ENCODE results near the gene KCNK7.
A peak's percentile ranks its signal among the peaks of the same experiment; 100 is the strongest.

The KCNK7 gene

GRCh38 chr11:65624931-65625627 is 29.5 kb upstream of the KCNK7 start:
- peaks cover 95% of the 10 kb centered on the region for H3K36me3 ChIP-seq (ENCODE audit: control insufficient read depth, insufficient read depth, low read length)
- no peaks in the 10 kb centered on the region for H3K4me1 ChIP-seq (ENCODE audit: control insufficient read depth, insufficient read depth, low read length)
- no peaks in the 10 kb centered on the region for H3K9me3 ChIP-seq (ENCODE audit: control insufficient read depth, insufficient read depth, low read depth, low read length)
- H3K9ac ChIP-seq (ENCODE audit: low read length): no peak overlapping the region
- H3K4me3 ChIP-seq (ENCODE audit: low read depth, low read length): no peak overlapping the region
- H3K27me3 ChIP-seq (ENCODE audit: control insufficient read depth, insufficient read depth, low read length): no peaks in the 10 kb centered on the region
- no peak overlapping the region for H3K27ac ChIP-seq (ENCODE audit: low read depth, low read length)

GRCh38 chr11:65623852-65624616 is 28.4 kb upstream of the KCNK7 start:
- H3K27me3 ChIP-seq (ENCODE audit: control insufficient read depth, insufficient read depth, low read length): no peaks in the 10 kb centered on the region
- no peak overlapping the region for H3K27ac ChIP-seq (ENCODE audit: low read depth, low read length)
- no peaks in the 10 kb centered on the region for H3K4me1 ChIP-seq (ENCODE audit: control insufficient read depth, insufficient read depth, low read length)
- H3K36me3 ChIP-seq (ENCODE audit: control insufficient read depth, insufficient read depth, low read length): peaks cover 95% of the 10 kb centered on the region
- no peak overlapping the region for H3K4me3 ChIP-seq (ENCODE audit: low read depth, low read length)
- H3K9me3 ChIP-seq (ENCODE audit: control insufficient read depth, insufficient read depth, low read depth, low read length): no peaks in the 10 kb centered on the region
- H3K9ac ChIP-seq (ENCODE audit: low read length): no peak overlapping the region

DNA sequence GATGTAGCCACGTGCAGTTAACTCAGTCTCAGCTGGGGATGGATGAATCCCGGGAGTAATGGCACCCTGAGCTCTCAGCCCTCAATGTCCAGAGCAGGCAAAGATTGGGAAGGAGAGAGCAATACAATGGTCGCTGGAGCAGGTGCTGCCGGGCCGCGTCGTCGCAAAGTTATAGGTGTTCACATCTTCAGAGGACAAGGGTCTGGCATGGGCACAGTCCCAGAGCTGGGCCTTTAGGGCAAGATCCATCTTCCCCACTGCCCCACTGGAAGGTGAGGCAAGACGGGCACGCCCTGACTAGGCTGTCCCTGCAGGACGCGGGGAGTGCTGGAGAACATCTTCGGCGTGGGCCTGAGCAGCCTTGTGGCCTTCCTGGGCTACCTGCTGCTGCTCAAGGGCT is 27.6 kb upstream of the KCNK7 start:
- Histone ChIP-seq H3K27me3 (ENCODE audit: control insufficient read depth, insufficient read depth, low read length) (no peaks in the 10 kb centered on the region), H3K27ac (ENCODE audit: low read depth, low read length) (no peak overlapping the region), H3K4me1 (ENCODE audit: control insufficient read depth, insufficient read depth, low read length) (no peaks in the 10 kb centered on the region), H3K9ac (ENCODE audit: low read length) (no peak overlapping the region), H3K9me3 (ENCODE audit: control insufficient read depth, insufficient read depth, low read depth, low read length) (no peaks in the 10 kb centered on the region), H3K4me3 (ENCODE audit: low read depth, low read length) (no peak overlapping the region), H3K36me3 (ENCODE audit: control insufficient read depth, insufficient read depth, low read length) (peaks cover 96% of the 10 kb centered on the region)

DNA sequence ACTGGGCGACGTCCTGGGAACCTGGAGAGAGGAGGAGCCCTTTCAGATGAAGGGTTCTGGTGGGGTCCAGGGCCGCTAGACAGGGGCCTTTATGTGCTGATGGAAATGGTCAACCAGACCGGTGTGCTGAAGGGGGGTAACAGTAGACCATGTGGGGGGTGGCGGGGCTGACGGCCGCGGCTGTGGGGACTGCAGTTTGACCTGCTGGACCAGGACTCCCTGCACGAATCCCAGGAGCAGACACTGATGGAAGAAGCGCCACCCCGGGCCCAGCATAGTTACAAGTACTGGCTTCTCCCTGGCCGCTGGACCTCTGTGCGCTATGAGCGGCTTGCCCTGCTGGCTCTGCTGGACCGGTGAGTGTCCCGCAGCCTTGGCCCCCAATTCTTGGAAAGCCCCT is 26.4 kb upstream of the KCNK7 start:
- Histone ChIP-seq H3K27me3 (ENCODE audit: control insufficient read depth, insufficient read depth, low read length) (no peaks in the 10 kb centered on the region), H3K9me3 (ENCODE audit: control insufficient read depth, insufficient read depth, low read depth, low read length) (no peaks in the 10 kb centered on the region), H3K36me3 (ENCODE audit: control insufficient read depth, insufficient read depth, low read length) (peaks cover 96% of the 10 kb centered on the region), H3K9ac (ENCODE audit: low read length) (no peak overlapping the region), H3K27ac (ENCODE audit: low read depth, low read length) (no peak overlapping the region), H3K4me1 (ENCODE audit: control insufficient read depth, insufficient read depth, low read length) (no peaks in the 10 kb centered on the region), H3K4me3 (ENCODE audit: low read depth, low read length) (no peak overlapping the region)

DNA sequence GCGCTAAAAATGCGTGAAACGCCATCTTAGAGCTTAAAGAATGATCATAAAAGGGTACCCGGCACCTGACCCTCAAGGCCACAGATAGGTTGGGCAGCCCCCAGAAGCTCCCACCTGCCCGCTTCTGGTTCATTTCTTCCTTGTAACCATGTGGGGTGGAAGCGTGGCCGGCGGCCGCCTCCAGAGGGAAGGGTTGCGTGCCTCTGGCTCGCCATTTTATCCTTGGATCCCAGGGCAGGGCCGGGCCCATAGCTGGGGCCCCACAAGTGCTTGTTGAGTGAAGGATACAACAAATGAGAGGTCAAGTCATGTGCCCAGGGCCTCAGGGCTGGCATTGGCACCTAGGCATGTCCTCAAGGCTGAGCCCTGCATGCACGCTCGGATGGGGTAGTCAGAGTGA is 25.9 kb upstream of the KCNK7 start:
- no peak overlapping the region for H3K9ac ChIP-seq (ENCODE audit: low read length)
- peaks cover 91% of the 10 kb centered on the region for H3K36me3 ChIP-seq (ENCODE audit: control insufficient read depth, insufficient read depth, low read length)
- peaks cover 3% of the 10 kb centered on the region for H3K4me1 ChIP-seq (ENCODE audit: control insufficient read depth, insufficient read depth, low read length)
- H3K4me3 ChIP-seq (ENCODE audit: low read depth, low read length): no peak overlapping the region
- no peak overlapping the region for H3K27ac ChIP-seq (ENCODE audit: low read depth, low read length)
- H3K27me3 ChIP-seq (ENCODE audit: control insufficient read depth, insufficient read depth, low read length): no peaks in the 10 kb centered on the region
- H3K9me3 ChIP-seq (ENCODE audit: control insufficient read depth, insufficient read depth, low read depth, low read length): no peaks in the 10 kb centered on the region

DNA sequence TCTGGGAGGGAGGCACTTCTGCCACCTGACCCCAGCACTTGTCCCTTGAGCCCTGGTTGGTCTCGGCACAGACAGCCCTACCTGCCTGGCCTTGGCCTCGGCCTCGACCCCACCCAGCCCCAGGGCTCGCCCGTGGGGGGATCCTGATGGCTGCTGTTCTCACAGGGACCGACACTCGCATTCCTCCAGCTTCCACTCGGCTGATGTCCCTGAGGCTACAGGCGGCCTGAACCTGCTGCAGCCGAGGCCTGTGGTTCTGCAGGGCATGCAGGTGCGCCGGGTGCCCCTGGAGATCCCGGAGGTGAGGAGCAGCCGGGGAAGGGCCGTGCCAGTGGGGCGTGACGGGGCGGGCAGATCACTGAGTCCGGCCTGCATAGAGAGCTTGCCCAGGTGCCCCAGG is 25.1 kb upstream of the KCNK7 start:
- Histone ChIP-seq H3K9ac (ENCODE audit: low read length) (no peak overlapping the region), H3K36me3 (ENCODE audit: control insufficient read depth, insufficient read depth, low read length) (peaks cover 83% of the 10 kb centered on the region)

DNA sequence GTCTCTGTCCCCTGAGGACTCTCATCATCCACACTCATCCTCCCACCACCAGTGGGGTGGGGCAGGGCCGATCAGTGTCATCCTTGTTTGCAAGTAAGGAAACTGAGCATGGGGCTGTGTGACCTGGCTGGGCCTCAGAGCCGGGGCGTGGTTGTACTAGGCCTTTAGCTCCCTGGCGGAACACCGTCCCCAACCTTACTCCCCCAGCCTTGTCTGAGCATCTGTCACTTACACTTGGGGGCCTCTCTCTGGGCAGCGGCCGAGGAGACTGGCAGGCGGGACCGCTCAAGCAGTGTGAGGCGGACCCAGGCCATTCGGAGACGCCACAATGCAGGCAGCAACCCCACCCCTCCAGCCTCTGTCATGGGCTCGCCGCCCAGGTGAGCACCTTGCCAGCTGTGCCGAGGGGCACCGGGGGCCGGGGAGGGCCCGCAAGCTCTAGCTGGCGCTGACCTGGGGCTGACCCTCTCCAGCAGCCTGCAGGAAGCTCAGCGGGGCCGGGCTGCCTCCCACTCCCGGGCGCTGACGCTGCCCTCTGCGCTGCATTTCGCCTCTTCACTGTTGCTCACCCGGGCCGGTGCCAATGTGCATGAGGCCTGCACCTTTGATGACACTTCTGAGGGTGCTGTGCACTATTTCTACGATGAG is 23.8 kb upstream of the KCNK7 start:
- H3K9ac ChIP-seq (ENCODE audit: low read length): no peak overlapping the region
- H3K9me3 ChIP-seq (ENCODE audit: control insufficient read depth, insufficient read depth, low read depth, low read length): no peaks in the 10 kb centered on the region
- H3K27me3 ChIP-seq (ENCODE audit: control insufficient read depth, insufficient read depth, low read length): no peaks in the 10 kb centered on the region
- peaks cover 5% of the 10 kb centered on the region for H3K4me1 ChIP-seq (ENCODE audit: control insufficient read depth, insufficient read depth, low read length)
- H3K27ac ChIP-seq (ENCODE audit: low read depth, low read length): no peak overlapping the region
- H3K36me3 ChIP-seq (ENCODE audit: control insufficient read depth, insufficient read depth, low read length): peaks cover 72% of the 10 kb centered on the region
- no peak overlapping the region for H3K4me3 ChIP-seq (ENCODE audit: low read depth, low read length)

More for the DNA sequence above, 25.1 kb upstream of the KCNK7 start:
- no peak overlapping the region for H3K27ac ChIP-seq (ENCODE audit: low read depth, low read length)
- H3K4me1 ChIP-seq (ENCODE audit: control insufficient read depth, insufficient read depth, low read length): peaks cover 5% of the 10 kb centered on the region
- no peaks in the 10 kb centered on the region for H3K27me3 ChIP-seq (ENCODE audit: control insufficient read depth, insufficient read depth, low read length)
- no peak overlapping the region for H3K4me3 ChIP-seq (ENCODE audit: low read depth, low read length)
- no peaks in the 10 kb centered on the region for H3K9me3 ChIP-seq (ENCODE audit: control insufficient read depth, insufficient read depth, low read depth, low read length)

DNA sequence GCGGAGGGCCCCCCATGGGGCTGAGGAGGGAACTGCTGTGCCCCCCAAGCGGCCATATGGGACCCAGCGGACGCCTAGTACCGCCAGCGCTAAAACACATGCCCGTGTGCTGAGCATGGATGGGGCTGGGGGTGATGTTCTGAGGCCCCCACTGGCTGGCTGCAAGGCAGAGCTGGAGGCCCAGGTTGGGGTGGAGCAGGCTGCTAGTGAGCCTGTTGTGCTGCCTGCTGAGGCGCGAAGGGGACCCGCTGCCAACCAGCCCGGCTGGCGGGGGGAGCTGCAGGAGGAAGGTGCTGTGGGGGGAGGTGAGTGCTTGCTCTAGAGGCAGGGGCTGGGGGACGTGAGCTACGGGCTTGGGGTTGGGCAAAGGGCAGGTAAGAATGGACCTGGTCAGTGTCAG is 23.2 kb upstream of the KCNK7 start:
- Histone ChIP-seq H3K9me3 (ENCODE audit: control insufficient read depth, insufficient read depth, low read depth, low read length) (no peaks in the 10 kb centered on the region), H3K27ac (ENCODE audit: low read depth, low read length) (no peak overlapping the region), H3K9ac (ENCODE audit: low read length) (no peak overlapping the region), H3K4me1 (ENCODE audit: control insufficient read depth, insufficient read depth, low read length) (peaks cover 5% of the 10 kb centered on the region), H3K27me3 (ENCODE audit: control insufficient read depth, insufficient read depth, low read length) (no peaks in the 10 kb centered on the region), H3K4me3 (ENCODE audit: low read depth, low read length) (no peak overlapping the region), H3K36me3 (ENCODE audit: control insufficient read depth, insufficient read depth, low read length) (peaks cover 65% of the 10 kb centered on the region)

- H3K4me1 ChIP-seq (ENCODE audit: control insufficient read depth, insufficient read depth, low read length): peaks cover 7% of the 10 kb centered on the region
Measured at GRCh38 chr11:65617990-65618751, 22.6 kb upstream of the KCNK7 start.

GRCh38 chr11:65617136-65617850 is 21.7 kb upstream of the KCNK7 start:
- H3K9ac ChIP-seq (ENCODE audit: low read length): no peak overlapping the region
- peak overlapping the region; percentile 11; the same call in 1 of the 2 replicates for H3K4me3 ChIP-seq (ENCODE audit: low read depth, low read length)
- H3K27ac ChIP-seq (ENCODE audit: low read depth, low read length): no peak overlapping the region
- H3K4me1 ChIP-seq (ENCODE audit: control insufficient read depth, insufficient read depth, low read length): peaks cover 16% of the 10 kb centered on the region
- H3K9me3 ChIP-seq (ENCODE audit: control insufficient read depth, insufficient read depth, low read depth, low read length): no peaks in the 10 kb centered on the region
- H3K36me3 ChIP-seq (ENCODE audit: control insufficient read depth, insufficient read depth, low read length): peaks cover 54% of the 10 kb centered on the region
- no peaks in the 10 kb centered on the region for H3K27me3 ChIP-seq (ENCODE audit: control insufficient read depth, insufficient read depth, low read length)

More at GRCh38 chr11:65617990-65618751, 22.6 kb upstream of the KCNK7 start:
- Histone ChIP-seq H3K9ac (ENCODE audit: low read length) (no peak overlapping the region), H3K9me3 (ENCODE audit: control insufficient read depth, insufficient read depth, low read depth, low read length) (no peaks in the 10 kb centered on the region), H3K36me3 (ENCODE audit: control insufficient read depth, insufficient read depth, low read length) (peaks cover 59% of the 10 kb centered on the region), H3K27me3 (ENCODE audit: control insufficient read depth, insufficient read depth, low read length) (no peaks in the 10 kb centered on the region), H3K27ac (ENCODE audit: low read depth, low read length) (no peak overlapping the region), H3K4me3 (ENCODE audit: low read depth, low read length) (no peak overlapping the region)

Measured in HUES6 (cell line).